Fibroblast of the aortic adventitia (primary cell): ENCODE measurements around the gene HS3ST1. TPM values are rescaled to one million over a fixed set of nuclear protein-coding genes. Genes with fewer than 3 reads are reported as not detected.

Source experiments
- DNase-seq: peaks from one replicate; pipeline ENCODE4 v3.0.0-alpha.2; 2010; ENCODE audit warnings: low read depth
- H3K4me3 ChIP-seq: 2 replicates; pipeline ENCODE4 v1.5.1; 2011; ENCODE audit warnings: low read depth, mild to moderate bottlenecking, control low read depth, low read length, moderate library complexity
- total RNA-seq: library from RNA; depleted of rRNA; stranded (reverse); fragments of >200 nt; gene quantifications from 2 replicates; pipeline ENCODE4 v1.2.3, GENCODE V29; 2012; ENCODE audit warnings: low replicate concordance
- TF ChIP-seq, protein P1 (sequence below): IDR thresholded peaks from 2 replicates; pipeline ENCODE4 v1.5.1; 2011; ENCODE audit warnings: mild to moderate bottlenecking, low read length, control low read depth, inconsistent platforms; ENCODE audit not compliant: insufficient read depth

Gene HS3ST1
- total RNA-seq, 1 donor = 2.5 TPM

DNA sequence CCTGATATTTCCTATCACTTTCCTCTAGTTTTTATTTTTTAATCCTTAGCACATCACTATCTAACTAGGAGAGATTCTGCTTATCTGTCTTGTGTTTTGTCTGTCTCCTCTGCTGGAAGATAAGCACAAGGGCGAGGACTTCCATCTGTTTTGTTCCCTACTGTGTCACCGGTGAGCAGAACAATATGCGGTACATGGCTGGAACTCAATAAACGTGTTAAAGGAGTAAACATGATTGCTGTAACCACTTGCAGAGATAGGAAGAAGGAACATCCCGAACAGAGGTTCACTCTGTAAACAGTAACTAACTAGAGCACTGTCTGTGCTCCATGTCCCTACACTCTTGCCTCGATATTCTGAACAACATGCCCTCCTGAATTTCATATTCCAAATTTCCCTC is 5.2 kb downstream of the HS3ST1 start:
- TF ChIP-seq, protein P1, sequence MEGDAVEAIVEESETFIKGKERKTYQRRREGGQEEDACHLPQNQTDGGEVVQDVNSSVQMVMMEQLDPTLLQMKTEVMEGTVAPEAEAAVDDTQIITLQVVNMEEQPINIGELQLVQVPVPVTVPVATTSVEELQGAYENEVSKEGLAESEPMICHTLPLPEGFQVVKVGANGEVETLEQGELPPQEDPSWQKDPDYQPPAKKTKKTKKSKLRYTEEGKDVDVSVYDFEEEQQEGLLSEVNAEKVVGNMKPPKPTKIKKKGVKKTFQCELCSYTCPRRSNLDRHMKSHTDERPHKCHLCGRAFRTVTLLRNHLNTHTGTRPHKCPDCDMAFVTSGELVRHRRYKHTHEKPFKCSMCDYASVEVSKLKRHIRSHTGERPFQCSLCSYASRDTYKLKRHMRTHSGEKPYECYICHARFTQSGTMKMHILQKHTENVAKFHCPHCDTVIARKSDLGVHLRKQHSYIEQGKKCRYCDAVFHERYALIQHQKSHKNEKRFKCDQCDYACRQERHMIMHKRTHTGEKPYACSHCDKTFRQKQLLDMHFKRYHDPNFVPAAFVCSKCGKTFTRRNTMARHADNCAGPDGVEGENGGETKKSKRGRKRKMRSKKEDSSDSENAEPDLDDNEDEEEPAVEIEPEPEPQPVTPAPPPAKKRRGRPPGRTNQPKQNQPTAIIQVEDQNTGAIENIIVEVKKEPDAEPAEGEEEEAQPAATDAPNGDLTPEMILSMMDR = no peak
- DNase-seq = no peak
- H3K4me3 ChIP-seq = no peak overlapping the region

DNA sequence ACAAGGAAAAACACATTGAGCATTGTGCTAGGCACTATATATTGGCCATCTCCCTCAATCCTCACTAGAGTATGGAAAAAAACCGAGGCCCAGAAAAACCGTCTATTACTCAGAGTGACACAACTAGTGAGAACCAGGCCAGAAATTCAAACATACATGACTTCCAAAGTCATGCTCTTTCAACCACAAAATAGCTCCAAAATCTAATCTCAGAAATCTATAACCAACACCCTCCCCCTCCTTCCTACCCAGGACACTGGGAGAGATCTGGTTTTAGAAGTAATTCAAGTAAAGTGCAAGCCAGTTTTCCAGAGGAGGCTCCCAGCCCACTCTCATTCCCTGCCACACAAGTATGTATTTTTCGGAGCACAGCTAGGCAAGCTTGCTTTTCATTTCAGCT is 7.6 kb downstream of the HS3ST1 start:
- TF ChIP-seq, protein P1 = no peak
- no peak overlapping the region for H3K4me3 ChIP-seq
- peak; percentile 80 for DNase-seq

DNA sequence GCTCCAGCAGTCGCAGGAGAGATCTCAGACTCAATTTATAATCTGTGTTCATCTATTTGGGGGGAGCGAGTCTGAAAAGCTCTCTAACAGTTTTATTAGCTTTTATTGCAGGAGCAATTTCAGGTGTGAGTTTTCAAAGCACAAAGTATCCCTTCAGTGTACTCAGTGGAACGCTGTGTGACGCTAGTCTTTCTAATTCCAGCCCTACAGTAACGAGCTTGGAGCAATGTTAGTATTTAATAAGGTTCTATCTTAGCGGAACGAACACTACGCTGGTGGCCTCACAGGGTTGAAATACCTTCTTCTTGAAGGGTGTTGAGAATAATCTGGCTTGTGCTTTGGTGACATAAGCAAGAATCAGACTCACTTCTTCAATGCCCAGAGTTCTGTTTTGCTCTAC is 8.4 kb downstream of the HS3ST1 start:
- no peak overlapping the region for H3K4me3 ChIP-seq
- TF ChIP-seq, protein P1 = no peak
- DNase-seq = no peak

DNA sequence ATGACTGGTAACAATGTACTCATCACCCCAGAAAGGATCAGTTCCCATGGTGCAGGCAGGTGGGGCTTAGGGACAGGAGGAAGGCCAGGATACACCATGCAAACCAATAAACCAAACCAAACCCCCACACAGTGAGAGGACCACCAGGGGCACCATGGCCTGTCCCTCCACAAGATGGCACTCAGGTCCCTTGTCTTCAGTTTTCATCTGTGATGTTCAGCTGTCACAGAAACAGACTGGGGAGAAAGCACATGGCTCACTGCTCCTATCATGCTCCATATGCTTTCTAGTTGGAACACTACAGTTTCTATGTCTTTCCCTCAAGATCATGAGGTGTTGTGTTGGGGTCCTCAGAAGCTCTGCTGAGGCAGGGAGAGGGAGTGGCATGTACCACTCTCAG is 10.1 kb downstream of the HS3ST1 start:
- TF ChIP-seq, protein P1 = no peak
- DNase-seq = no peak

DNA sequence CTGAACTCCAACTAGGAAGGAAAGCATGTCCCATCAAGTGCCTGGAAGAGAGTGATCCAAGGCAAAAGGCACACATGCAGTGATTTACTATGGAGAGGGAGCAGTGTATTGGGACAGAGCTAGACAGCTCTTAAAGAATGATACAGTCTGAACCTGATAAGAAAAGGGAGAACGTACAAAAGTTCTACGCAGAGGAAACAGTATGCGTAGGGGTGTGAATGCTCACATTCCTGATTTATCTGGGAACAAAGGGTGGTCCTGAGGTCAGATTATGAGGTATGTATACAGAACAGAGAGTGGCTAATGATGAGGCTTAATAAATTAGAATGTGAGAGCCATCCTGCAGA is 12.0 kb downstream of the HS3ST1 start:
- DNase-seq = no peak
- TF ChIP-seq, protein P1 = no peak

More for the DNA sequence above, 10.1 kb downstream of the HS3ST1 start:
- no peak overlapping the region for H3K4me3 ChIP-seq

DNA sequence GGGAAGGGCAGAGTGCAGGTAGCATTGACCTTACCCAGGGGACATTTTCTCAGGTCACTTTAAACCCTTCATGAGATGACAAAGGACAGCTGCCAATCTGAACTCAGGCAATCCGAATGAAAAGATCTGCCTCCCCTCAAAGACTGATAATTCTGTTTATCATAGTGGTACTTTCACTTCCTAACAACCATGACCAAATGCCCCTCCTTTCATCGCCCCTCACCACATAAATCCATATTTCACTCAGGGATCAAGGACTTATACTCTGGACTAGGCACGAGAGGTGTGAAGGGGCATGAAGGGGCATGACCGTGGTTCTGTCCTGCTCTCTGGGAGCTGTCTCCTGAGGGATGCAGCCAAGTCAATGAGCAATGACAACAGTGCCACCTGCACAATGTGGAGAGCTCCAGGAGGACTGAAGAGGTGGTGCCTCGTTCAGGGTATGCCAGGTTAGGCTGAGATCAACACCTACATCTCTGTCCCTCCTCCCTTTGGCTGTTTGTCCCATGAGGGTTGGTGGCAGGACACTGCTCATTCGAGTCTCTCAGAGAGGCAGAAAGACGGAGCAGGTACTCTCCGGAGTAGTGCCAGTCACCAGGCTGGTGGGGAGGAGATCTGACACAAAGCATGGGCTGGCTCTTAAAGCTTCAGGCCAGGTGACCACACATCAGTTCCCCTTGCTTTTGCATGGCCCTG is 12.5 kb downstream of the HS3ST1 start:
- no peak overlapping the region for H3K4me3 ChIP-seq
- TF ChIP-seq, protein P1 = no peak
- DNase-seq = no peak

More for the DNA sequence above, 12.0 kb downstream of the HS3ST1 start:
- no peak overlapping the region for H3K4me3 ChIP-seq

DNA sequence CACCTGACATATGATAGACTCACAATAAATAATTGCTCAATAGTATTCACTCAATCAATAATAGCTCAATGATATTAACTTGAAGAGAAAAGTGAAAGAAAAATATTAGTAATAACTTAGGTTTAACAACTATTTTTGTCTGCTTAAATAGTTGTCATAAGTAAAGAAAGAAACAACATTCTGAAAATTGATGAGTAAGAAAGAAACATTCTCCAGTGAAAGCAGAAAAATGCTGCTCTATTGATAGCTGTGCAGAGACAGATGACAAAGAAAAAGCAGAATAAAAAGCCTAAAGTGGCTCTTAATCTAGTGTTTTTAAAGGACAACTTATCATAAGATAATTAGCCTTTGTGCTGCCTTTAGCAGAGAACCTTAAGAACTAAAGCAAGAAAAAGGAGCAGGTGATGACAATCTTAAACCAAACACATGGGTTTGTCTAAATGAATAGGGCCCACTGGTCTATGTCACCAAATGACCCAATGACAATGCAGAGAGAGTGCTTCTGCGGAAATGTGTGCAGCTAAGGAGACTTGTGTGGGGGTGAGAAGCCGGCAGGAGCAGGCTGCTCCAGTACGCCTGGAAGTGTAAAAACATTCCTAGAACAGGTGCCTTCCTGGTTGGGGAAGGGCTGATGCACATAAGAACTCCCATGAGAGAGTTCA is 13.2 kb downstream of the HS3ST1 start:
- H3K4me3 ChIP-seq = no peak overlapping the region
- no peak for DNase-seq
- TF ChIP-seq, protein P1 = no peak
